A673 (cell line): Measurements from ENCODE around the gene LHX1.

Source experiments
- CTCF ChIP-seq: fragments of 300-800, 200-600 bp; sonication (generic); conservative IDR thresholded peaks from 2 replicates; pipeline ENCODE4 v1.5.1; 2017; ENCODE audit warnings: low read depth, mild to moderate bottlenecking, antibody characterized with exemption, low read length, moderate library complexity, mixed read lengths
- EZH2 ChIP-seq: fragments of 200-600 bp; sonication (generic); IDR thresholded peaks from 2 replicates; pipeline ENCODE4 v1.6.1; 2017; ENCODE audit warnings: borderline replicate concordance, low read depth, mild to moderate bottlenecking, mixed read lengths, antibody characterized with exemption, low read length; ENCODE audit not compliant: poor library complexity, severe bottlenecking

- TF ChIP-seq CTCF (no peak), EZH2 (no peak)
Measured at GRCh38 chr17:36945959-36946725, 8.9 kb downstream of the LHX1 start.
